Endometrium (tissue), 2 donors: ENCODE results near the gene LAMA2.

Experiments
- FAIRE-seq: peaks from 2 replicates; lab custom pipeline; 2012; peaks lifted over from hg19 to GRCh38; lab: Jason Lieb, UNC
- donor health status: control.
- donor health status: control.

LAMA2 gene

DNA sequence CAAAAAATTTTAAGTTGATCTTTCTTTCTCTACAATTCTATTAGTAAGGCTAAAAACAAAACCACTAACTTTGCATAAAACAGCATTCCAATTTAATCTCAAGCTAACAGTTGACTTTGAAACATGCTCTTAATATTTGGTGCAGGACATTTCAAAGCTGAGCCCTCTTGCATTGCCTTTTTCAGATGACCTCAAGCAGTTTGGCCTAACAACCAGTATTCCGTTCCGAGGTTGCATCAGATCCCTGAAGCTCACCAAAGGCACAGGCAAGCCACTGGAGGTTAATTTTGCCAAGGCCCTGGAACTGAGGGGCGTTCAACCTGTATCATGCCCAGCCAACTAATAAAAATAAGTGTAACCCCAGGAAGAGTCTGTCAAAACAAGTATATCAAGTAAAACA, 633.1 kb downstream of the LAMA2 start:
- FAIRE-seq: no peak

DNA sequence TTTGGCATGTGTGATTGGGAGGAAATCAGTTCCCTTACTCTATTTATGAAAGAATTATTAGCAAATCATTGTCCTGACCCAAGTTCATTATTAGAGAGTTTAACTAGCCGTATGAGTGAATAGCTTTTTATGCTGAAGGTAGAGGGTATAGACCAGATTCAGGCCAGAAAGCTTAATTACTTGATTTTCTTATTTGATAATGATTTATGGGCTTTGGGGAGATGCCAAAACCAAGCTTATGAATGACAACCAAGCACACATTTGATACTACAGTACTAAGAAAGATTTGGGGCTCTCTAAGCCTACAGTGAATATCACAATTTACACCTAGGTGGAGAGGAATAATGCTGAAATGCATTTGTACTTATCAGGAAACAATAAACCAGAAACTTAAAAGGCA, 633.8 kb downstream of the LAMA2 start:
- no peak for FAIRE-seq

DNA sequence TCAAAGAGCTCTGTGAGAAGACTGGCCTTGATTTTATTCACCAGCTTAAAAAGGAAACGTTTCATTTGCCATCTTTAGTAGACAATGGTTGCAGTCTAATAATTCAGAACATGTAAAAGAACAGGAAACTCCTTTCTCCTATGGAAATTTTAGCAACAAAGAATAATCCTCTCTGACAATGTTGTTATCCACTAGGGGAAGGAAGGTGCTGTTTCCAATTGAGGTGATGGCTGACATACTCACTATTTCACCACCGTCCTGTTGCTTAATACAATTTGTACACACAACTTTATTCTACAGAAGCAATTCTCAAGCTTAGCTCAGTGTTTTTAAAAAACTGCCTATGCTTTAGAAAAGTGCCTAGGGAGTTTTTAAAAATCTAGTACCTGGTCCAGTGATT, 634.4 kb downstream of the LAMA2 start:
- no peak for FAIRE-seq

DNA sequence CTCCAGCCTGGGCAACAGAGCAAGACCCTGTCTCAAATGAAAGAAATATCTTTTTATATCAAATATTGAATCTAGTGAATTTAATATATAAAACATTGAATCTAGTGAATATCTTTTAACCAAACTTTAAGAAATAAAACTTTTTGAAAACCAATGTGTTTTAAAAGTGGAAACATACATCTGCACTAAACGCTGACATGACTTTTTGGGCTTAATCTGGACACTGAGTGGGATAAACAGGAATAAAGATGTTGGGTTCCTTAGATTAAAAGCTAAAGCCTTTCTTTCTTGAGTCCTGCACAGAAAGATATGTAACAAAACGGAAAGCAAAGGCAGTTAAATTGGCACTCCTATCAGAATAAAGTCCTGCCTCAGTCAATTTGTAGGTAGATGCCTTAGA, 636.8 kb downstream of the LAMA2 start:
- no peak for FAIRE-seq

DNA sequence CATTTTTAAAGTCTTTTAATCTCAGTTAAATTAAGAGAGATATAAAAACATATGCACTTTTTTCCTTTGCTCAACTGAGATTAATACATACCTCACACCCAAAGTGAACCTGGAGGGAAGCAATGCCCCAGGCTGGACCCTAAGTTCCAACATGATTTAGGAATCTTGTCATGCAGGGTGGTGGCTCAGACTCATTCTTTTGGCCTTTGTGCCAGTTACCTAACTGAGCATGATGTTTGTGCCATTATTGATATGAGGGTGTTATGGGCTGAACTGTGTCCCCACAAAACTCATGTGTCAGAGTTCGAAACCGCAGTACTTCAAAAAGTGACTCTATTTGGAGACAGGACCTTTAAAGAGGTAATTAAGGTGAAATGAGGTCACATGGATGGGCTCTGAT, 639.0 kb downstream of the LAMA2 start:
- no peak for FAIRE-seq

DNA sequence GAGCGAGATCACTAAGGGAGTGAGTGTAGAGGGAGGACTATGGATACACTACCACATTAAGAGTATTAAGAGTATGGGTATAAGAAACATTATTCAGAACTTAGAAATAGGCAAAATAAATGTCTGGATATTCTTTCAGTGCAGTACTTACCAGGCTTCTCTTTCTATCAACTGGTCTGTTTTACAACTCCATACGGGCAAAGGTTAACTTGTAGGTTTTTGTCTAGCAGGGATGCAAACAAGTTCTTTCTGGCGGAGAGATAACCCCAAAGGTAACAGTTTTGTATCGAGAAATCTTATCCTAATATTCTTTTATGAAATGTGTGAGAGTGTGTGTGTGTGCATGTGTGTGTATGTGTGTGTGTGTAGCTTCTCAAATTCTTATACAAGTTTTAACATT, 640.9 kb downstream of the LAMA2 start:
- no peak for FAIRE-seq

DNA sequence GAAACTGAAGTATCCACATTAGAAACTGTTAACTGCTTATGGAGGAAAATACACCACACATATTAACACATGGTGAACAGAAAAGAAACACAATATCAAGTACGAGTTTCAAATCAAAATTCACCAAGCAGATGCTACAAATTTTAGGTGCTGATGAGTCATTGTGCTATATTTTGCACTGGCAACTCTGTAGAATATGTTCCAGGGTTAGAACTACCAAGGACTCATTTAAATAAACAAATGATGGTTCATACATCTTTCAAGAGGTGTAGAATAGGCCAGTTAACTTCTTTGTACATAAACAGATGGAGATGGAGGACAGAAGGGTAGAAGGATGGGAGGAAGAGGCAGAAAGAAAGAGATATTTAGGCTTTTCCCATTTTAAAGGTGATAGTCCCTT, 642.1 kb downstream of the LAMA2 start:
- no peak for FAIRE-seq

DNA sequence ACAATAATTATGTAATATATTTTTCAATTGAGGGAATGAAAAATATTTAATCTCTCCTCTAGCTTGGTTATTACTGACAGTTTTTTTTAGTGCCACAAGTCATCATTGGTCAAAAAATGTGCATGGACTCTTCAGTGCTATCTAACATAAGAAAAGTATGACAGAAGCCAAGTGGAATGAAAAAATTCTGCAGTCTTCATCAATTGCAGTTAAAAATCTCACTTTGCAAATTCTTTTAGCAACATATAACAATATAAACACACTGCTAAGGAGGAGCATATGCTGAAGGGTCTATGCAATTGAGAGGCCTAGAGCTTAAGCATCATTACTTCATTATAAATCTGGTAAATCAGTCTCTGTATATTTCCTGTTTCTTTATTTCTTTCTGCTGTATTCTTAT, 652.0 kb downstream of the LAMA2 start:
- no peak for FAIRE-seq

DNA sequence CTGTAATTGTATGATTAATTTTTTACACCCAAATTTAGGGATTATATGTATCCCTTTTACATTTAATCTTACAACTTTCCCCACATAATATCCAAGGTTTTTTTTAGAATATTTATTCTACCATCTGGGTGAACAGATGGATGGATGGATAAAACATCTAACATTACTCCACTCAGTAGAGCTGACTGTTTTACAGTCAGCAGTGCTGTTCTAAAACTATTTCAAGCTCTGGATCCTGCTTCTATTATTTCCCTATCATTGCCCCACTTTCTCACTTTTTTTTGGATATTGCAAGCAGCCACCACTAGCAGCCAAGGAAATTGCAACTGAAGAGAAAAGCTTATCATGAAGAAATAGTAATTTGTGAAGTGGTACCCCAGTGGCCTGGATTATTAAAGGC, 653.3 kb downstream of the LAMA2 start:
- no peak for FAIRE-seq

DNA sequence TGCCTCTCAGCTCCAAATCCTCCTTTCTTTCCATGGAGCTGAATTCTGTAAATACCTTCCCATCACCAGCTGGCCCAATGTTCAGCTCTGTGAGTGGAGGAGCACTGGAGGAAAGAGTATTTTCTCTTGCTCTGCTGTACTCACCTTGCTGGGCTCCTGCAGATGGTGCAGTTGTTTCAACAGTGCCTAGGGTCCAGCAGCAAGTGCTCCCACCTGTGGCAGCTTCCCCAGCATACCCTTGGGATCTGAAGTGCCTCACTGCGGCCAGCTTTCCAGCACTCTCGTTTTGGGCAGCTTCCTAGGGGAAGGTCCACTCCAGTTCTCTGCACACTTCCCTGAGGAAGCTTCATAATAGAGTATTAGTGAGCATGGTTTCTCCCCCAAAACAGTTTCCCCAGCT, 656.1 kb downstream of the LAMA2 start:
- FAIRE-seq: no peak

DNA sequence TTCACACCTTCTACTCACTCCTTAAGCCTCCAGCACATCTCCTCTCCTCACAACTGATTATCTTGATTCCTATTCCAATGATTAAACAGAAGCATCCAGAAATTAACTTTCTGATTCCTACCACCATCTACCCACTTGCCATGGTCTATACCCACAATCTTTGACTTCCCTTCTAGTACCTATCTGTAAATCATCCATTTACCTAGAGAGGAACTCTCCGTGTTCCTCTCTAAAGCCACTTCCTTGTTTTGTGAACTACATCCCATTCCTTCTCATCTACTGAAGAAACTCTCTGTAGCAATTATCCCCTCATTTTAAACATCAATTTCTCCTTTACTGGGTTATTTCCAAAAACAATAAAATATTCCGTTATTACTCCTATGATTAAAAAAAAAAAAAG, 659.8 kb downstream of the LAMA2 start:
- no peak for FAIRE-seq

DNA sequence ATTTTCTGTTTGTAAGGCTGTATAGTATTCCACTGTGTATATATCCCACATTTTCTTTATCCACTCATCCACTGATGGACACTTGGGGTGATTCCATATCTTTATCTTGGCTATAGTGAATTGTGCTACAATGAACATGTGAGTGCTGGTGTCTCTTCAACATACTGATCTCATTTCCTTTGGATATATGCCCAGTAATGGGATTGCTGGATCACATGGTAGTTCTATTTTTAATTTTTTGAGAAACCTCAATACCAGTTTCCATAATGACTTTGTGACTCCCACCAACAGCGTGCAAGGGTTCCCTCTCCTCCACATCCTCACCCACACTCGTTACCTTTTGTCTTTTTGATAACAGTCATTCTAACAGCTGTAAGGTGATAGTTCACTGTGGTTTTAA, 661.0 kb downstream of the LAMA2 start:
- no peak for FAIRE-seq

DNA sequence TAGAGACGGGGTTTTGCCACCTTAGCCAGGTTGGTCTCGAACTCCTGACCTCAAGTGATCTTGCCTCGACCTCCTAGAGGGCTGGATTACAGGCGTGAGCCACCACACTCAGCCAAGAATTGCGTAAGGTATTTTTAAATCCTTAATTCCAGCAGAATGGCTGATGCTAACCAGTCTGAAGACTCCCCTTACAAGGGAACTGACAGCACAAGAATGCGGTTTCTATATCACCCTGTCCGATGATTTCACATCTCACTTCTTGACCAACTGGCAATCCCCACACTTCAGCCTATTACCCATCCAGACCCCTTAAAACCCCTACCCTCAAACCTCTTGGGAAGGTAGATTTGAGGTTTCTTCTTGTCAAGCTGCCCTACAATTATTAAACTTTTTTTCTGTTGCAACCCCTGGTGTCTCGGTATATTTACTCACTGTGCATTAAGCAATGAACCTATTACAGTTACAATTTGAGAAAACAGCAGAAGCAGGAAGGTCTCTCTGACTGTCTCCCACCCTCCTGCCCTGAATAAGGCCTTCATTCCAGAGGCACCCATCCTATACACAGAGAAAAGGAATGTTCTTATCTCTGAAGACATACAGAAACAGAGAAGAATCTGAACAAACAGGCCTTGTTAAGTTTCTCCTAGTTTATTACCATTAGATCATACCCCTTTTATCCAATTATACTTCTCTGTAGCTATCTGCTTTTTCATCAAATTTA, 662.1 kb downstream of the LAMA2 start:
- no peak for FAIRE-seq

DNA sequence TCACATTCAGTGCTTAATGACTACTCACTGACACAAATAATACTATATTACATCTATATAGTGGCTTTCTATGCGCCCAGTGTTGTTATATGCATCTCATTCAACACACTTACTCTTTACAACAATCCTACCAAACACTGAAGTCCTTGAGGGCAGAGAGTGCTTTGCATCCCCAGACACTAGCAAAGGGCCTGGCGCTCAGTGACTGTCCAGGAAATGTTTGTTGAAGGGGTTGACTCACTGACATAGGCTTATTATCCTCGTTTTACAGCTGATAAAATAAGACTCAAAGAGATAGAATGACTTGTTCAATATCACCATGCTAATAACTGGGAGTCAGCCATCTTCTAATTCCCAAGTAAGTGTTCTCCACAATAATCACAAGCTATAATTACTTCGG, 663.8 kb downstream of the LAMA2 start:
- no peak for FAIRE-seq

DNA sequence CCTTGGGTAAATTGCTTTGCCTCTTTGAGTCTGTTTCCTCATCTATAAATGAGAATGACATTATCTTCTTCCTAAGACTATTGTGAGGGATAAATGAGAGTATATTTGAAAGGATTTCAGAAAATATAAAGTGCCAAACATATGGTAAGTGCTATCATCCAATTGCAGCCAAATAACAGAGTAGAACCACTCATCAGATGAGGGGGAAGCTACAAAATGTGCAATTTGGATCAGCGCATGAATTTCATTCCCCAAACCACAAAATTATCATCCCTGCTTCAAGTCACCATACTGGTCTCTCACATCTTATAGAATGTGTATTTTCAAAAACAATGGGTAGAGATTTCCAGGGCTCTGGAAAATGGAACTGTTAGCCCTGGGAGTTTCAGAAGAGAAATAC, 668.5 kb downstream of the LAMA2 start:
- no peak for FAIRE-seq

DNA sequence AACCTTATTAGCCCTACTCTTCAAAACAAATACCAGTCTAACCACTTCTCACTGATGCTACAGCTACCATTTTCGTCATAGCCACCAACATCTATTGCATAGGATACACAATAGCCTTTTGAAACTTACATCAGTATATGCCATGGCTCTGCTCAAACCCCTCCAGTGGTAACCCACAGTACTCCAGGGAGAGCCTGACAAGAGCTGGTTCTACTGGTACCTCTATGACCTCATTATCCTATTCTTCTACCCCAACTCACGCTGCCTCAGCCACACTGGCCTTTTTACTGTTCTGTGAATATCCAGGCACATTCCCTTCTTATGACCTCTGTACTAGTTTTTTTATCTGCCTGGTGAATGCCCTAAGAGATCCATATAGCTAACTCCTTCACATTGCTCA, 669.5 kb downstream of the LAMA2 start:
- no peak for FAIRE-seq

DNA sequence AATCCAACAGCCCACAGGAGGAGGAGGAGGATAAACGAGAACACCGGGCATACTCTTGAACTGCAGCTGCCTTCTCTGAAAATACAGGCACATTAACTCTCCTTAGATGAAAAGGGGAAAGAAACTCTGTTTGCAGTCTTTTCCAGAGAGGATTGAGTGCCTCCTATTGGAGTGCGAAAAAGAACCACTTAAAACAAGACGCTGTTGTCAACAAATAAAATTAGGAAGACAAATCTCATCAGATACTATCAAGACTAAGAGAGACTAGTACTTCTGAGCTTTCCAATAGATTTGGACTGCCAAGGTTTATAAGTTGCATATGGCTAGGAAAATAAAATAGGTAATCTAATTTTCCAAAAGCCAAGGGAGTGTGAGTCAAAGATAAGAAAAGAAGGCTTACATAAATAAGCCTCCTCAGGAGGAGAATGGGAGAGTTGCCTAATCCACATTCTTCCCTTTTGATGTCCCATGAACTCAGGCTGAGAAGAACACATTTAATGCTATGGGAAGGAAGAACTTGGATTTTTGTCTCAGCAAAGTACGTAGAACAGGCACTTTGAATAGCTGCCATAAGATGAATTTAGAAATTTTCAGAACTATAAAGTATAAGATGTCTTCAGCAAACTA, 672.4 kb downstream of the LAMA2 start:
- FAIRE-seq: no peak

DNA sequence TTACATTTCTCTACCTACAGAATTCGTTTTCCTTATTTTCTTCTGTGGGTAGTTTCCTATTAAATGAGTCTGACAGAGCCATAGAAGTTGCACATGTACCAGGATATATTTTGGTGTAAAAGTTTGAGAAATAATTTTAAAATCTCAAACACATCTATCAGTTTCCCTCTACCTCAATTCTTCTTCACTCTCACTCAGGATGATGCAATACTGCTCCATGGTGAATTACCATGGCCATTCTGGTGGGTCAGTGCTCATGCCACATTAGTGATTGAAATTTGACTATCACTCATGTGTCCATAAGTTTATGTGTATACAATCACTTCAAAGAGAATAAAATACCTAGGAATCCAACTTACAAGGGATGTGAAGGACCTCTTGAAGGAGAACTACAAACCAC, 675.3 kb downstream of the LAMA2 start:
- no peak for FAIRE-seq

DNA sequence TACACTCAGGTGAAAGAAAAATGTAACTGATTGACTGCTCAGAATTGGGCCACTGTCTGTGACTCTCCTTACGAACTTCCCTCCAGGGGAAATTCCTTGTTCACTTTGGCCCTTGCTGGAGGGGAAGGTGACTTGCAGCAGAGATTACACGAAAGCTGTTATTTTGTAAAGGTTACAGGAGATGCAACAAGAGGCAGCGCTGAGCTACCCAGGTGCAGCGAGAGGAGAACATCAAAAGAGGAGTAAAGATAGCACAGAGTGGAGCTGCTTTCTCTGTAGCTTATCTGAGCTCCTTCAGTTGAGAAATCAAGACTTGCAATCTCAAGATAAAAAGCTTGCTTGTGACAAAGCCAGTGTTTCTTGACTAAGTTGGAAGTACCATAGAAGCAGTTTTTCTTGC, 682.4 kb downstream of the LAMA2 start:
- no peak for FAIRE-seq

DNA sequence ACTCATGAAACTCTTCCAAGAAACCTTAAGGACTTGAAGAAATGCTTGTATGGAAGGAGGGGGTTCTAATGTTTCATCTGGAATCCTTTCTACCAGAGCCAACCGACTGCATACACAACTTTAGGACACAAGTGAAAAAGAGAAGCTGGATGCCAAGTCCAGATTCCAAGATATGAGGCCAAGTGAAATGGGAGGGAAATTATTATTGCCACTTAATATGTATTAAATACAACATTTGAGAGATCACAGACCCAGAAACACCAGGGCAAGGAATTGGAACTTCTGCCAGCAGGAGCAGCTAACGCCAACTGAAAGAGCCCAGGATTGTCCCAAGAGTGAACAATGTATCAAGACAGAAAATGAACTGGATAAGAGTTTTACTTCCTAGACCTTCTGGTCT, 682.9 kb downstream of the LAMA2 start:
- no peak for FAIRE-seq
